ENCODE data around the gene NPHS1.
"Not testable (repeated sequence)": the region's sequence is repeated elsewhere in the genome, so short reads cannot be mapped to it uniquely, and the experiment has no call there.

Gene NPHS1

DNA sequence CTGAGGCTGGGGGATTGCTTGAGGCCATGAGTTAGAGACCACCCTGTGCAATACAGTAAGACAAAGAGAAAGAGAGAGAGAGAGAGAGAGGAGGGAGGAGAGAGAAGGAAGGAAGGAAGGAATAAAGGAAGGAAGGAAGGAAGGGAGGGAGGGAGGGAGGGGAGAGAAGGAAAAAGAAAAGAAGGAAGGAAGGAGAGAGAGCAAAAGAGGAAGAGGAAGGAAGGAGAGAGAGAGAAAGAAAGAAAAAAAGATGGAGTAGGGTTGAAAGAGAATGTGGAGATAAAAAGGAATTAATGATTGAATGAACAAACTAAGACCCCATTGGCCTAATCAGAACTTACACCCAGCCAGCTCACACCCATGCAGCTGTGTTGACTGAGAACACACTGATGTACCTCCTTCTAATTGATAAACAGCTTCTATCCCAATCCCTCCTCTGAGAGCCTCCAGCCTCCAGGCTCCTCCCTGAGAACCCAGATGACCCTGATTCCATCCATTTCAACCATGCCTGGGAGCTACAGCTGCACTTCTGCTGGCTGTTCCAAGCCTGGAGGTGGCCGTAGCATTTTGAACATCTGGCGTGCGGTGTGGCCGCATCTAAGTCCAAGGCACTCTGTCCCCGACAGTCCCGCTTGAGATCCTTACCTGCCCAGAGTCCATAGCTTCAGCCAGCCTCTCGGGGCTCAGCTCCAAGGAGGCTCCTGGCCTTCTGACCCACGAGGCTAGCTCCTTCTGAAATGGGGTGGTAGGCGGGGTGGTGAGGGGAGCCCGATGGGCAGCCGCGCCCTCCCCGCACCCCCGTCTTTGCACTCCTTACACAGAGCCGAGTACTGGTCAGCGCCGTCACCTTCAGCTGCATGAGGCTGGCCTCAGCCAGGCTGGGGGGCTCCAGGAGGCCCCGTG, 40.7 kb downstream of the NPHS1 start:
- DNase-seq, result no peak

DNA sequence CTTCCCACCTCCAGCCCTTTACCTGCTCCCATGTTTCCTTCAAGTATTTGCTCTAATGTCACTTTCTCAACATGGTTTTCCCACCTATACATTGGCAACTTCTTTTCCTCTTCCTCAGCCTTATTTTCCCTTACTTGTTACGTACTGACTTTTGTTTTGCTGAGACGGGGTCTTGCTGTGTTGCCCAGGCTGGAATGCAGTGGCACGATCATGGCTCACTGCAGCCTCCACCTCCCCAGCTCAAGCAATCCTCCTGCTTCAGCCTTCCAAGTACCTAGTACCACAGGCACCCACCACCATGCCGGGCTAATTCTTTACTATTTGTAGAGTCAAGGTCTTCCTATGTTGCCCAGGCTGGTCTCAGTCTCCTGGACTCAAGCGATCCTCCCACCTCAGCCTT, 44.7 kb downstream of the NPHS1 start:
- no peak for DNase-seq

DNA sequence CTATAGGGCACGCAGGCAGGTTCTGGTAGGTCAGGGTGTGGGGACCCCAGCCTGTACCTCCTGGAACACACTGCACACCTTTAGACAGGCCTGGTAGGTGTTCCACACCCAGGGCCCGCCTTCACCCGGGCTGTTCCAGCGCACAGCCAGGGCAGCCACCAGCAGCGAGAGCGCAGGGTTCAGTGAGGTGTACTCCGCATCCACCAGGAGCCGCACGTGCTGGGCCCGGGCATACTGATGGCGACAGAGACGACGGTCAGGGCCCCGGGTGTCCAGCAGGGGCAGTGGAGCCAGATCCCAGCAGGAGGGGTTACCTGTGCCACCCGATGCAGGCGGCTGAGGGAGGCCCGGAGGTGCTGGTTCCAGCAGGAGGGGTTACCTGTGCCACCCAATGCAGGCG, 45.7 kb downstream of the NPHS1 start:
- no peak for DNase-seq

DNA sequence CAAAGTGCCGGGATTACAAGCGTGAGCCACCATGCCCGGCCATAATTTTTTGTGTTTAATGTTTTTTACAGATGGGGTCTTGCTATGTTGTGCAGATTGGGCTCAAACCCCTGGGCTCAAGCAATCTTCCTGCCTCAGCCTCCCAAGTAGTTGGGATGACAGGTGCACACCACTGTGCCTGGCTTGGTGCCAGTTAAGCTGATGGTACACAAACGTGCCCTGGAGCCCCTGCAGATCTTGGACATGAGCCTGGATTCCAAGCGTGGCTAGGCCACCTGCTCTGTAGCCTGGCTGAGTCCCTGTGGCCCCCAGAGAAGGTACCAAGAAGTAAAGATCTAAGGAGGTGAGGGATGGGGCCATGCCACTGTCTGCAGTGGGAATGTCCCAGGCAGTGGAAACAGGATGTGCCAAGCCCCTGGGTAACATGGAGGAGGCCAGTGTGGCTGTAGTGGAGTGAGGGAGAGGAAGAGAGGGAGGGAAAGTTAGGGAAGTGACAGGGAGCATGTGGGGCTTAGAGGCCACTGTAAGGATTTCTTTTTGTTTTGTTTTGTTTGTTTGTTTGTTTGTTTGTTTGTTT, 46.7 kb downstream of the NPHS1 start:
- no peak for DNase-seq

DNA sequence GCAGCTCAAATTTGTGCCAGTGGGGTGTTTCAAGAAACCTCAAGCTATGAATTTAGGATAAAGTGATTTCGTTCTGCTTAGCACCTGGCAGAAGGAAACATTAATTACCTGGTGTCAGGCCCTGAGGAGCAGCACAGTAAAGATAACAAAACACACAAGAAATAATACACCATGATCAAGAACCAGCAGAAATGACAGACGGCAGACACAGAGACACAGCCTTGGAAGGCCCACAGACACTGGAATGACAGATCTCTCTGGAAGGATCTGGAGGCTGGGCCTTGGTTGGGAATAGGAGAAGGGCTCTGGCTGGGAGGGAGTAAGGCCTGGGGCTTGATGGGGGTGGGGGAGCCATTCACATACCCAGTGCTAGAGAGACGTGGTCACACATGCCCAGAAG, 50.5 kb downstream of the NPHS1 start:
- DNase-seq, result no peak

DNA sequence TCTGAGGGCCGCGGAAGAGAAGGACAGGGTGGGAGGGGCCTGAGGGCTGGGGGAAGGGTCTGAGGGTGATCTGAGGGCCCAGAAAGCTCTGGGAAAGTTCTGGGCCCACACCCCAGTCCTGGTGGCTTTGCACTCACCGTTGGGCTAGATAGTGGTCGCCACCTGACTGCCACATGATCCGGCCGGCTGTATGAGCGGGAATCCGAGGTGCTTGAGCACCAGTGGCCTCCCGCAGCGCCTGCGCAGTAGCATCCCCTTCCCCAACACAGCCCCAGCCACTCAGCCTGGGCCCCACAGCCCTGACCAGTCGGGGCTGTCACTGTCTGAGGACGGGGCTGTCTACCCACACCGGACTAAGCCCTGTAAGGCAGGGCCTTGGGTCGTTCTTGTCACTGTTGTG, 54.6 kb downstream of the NPHS1 start:
- DNase-seq, result no peak

DNA sequence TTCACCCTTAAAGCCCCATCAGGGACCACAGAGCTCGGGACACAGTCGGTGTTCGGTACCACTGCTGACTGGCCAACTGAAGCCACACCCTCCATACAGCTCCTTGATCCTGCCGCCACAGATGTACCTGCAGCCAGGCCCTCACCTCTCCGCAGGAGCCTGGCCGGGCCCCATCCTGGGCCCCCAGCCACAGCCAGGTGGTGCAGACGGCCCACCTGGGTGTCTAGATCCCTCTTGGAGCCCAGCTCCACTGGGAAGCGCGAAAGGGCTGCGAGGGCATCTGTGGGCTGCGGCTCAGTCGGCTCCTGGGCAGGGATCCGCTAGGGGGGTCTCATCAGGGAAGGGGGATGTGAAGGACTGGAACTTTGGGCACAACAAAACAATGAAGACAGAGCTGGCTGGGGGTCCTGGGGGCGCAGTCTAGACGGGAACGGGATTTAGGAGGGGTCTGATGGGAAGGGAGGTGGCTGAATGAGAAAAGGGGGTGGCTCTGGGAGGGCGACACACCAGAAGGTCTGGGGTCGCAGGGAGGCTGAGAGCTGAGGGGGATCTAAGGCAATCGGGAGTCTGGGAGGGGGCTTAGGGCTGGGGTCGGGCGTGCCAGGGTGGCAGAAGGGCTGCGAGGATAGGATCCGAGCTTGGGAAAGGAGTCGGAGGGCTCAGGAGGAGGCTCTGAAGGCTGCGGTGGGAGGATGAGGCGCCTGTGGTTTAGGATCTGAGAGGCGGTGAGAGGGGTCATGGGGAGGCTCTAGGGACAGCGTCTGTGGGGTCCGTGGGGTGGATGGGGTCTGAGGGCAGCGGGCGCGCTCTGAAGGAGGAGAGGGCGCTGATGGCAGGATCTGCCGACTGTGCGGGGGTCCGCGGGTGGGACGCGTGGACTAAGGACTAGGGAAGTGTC, 55.4 kb downstream of the NPHS1 start:
- no peak for DNase-seq

DNA sequence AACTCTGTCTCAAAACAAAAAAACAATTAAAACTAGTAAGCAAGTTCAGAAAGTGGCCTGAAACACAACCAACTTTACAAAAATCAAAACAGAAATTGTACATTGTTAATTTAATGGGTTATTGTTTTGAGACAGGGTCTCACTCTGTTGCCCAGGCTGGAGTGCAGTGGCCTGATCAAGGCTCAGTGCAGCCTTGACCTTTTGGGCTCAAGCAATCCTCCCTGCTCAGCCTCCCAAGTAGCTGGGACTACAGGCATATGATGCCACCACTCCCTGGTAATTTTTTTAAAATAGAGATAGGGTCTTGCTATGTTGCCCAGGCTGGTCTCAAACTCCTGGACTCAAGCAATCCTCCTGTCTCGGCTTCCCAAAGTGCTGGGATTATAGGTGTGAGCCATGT, 56.7 kb downstream of the NPHS1 start:
- not testable (repeated sequence) for DNase-seq

DNA sequence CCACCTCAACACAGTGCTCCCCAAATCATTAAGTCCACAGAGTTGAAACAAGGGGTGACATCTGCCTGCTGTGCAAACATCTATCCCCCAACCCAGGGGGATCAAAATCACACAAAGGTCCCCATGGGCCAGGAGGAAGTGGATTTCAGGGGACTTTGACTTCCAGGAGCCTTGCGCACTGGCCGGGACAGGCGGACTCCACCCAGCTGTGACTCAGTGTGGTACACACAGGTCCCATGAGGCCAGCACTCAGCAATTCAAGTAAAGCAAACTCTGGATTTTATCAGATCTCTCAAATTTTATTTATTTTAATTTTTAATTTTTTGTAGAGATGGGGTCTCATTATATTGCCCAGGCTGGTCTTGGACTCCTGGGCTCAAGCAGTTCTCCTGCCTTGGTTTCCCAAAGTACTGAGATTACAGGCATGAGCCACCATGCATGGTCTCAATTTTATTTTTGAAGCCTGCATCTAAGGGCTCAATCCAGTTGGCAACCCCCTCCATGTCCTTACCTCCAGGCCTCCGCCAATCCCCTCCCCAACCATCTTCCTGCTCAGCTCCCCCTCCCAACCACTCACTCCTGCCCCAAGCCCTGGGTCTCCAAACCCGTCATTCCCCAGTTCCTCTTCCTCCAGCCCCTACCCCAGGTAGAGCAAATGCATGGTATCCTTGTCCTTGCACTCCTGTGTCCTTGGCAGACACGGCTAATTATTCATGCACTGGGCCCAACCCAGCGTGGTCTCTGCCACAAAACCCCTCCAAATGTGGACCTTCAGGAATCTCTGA, 58.7 kb downstream of the NPHS1 start:
- no peak for DNase-seq

DNA sequence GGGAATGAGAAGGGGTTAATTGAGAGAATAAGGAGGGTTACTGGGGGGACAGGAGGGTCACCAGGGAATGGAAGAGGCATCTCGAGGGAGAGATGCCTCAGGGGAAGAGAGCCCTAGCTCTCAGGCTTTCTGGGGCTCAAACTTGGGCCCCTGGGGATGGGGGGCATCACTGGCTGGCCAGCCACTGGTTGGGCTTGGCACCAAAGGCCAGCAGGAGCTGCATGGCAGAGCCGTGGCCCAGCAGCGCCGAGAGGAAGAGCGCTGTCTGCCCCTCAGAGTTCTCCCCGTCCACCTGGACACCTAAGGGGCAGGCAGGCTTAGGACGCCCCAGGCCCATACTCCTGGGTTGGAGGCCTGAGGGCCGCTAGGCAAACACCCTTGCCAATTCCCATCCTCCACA, 59.4 kb downstream of the NPHS1 start:
- DNase-seq, result no peak

DNA sequence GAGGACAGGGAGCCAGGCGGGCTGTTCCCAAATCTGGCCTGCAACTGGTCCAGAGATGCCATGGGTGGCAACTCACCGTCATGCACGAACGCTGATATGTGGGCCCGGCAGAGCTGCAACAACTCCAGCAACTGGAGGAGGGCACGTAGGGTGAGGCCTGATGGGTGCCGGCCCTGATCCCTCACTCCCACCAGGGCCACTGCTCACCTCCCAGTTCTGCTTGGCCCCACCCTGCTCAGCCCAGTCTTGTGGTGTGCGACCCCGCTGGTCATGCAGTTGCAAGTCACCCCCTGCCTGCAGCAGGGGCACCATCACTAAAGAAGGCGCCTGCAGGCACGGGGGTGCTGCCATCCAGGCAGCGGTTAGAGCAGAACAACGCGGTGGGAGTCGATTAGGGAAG, 60.0 kb downstream of the NPHS1 start:
- no peak for DNase-seq

DNA sequence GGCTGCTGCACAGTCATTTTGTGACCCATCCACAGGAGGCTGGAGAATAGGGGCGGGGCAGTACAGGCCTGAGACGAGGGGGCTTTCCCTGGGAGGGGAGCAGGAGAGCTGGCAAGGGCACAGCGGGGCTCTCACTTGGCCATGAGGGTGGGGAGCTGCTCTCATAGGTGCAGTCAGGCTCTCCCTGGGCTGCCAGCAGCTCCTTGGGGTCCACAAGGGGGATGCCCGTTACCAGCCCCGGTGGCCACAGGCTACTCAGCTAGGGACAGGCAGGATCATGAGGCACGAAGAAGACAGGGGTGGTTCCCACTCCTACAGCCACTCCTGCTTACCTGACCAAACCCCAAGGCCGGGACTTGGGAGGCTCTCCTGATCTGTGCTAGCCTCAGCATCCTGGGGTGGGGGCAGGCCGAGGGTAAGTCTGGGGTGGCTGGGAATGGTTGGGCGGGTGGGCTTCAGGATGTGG, 60.5 kb downstream of the NPHS1 start:
- no peak for DNase-seq

DNA sequence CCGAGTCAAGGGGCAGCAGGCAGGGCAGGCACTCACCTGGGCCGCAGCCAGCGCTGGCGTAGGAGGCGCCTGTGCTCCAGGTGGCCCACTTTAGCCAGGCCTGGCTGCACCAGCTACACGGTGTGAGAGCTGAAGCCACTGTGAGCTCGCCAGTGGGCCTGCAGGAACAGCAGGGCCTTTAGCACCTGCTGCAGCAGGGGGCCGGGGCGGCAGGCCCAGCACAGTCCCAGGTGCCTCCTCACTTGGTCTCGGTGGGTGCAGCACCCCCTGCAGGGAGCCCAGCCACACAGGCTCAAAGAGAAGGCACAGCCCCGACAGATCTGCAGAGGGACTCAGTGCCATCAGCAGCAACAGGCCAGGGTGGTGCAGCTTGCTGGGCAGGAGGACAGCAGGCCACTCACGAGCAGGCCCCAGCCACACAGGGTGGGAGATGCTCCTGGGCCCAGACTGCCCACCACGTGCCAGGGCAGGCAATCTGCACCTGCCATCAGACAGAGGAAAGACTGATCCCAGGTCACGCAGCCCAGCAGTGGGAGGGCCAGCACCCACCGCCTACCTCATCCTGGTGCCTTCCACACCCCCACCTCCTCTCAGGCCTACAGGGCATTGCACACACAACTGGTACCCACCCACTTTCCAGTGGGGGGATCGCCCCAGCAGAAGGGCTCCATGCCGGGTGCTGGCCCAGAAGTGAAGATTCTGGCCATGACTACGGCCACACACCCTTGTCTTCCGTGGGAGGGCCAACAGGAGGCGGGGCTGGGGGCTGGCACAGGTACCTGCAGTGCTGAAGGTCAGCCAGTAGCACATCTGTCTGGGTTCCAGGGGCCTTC, 61.1 kb downstream of the NPHS1 start:
- DNase-seq, result no peak

DNA sequence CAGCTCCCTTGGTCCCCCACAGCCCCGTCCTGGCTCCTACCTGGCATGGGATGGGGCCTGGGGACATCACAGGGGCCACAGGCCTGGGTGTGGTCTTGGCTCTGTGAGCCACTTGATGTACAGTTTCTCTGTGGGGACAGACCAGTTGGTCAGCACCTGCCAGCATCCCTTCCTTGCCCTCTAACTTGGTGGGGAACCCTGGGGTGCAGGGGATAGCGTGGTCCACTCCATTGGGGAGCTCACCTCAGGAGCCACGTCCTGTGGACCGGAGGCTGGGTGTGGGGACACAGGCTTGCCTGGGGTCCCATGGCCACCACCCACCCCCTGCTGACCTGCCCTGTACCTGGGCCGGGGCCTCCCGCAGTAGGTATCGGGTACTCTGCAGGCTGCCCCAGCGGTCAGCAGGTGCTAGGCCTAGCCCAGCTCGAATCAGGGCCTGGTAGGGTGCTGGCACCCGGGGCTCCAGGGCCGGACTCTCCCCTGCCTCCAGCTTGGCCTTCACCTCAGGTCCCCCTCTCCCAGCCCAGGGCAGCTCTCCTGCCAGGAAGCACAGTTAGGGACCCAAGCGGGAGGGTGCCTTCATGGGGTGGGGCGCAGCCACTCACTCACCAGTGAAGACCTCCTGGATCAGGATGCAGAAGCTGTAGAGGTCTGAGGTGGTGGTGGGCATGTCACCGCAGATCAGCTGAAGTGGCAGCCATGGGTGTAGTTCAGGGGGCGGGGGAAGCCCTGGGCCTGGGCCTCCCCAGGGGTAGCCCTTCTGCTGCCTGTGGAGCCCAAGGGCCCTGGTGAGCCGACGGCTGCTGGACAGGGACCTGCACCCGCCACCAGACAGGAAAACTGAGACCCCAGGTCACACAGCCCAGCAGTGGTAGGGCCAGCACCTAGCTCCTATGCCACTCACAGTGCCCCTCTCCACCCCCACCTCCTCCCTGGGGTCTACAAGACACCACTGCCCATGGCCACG, 62.0 kb downstream of the NPHS1 start:
- DNase-seq, result no peak

DNA sequence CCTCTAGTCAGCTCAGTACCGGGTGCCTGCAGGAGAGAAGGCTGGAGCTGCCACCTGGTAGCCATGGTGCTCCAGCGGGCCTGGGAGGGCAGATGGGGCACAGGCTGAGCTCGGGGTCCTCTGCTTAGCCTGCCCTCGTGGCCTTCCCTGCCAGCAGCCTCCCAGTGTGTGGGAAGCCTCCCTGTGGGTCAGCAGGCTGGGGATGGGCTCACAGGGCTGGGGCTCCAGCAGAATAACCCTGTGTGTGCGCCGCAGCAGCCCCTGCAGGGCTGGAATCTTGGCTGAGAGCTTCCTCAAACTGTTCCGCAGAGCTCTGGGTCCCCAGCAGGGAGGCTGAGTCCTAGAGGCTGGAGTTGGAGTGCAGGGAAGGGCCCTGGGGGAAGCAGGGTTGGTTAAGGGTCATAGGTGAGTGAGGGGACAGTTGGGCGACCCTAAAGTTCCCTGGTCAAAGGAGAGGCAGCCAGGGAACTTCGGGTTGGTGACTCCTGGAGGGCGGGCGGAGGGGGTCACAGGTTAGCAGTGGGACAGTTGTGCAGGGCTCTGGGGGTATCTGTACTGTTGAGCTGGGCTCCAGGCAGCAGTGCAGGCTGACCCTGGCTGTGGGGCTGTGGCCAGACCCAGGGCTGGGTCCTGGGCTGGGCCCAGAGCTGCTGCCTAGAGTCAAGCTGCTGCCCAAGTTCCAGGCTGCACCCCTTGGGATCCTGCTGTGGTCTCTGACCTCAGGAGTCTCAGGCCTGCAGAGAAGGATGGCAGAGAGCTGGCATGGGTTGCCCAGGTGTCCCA, 62.9 kb downstream of the NPHS1 start:
- DNase-seq, result no peak

DNA sequence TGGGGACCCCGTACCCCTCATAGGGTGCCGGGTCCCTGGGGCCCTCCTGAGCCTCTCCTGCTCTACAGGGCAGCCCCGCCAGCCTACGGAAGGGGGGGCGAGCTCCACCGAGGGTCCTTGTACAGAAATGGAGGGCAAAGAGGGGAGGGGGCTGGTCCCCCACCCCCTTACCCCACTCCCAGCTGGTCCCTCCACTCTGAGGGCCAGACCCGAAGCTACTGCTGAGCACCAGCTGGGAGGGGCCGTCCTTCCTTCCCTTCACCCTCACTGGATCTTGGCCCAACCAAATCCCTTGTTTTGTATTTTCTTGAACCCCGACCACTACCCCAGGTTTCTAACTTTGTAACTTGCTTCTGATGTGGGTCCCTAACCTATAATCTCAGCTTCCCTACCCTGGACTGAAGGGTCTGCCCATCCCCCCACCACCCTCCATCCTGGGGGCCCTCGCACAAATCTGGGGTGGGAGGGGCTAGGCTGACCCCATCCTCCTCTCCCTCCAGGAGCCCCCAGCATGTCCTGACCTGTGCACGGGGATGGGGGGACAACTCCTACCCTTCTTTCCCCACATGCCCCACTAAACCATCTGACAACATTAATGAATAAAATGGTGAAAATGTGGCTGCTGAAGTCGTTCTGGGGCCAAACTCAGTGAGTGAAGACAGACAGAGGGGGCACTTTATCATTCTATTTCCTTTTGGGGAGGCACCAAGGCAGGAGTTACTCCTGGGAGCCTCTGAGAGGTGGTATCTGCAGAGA, 63.9 kb downstream of the NPHS1 start:
- DNase-seq, result no peak

DNA sequence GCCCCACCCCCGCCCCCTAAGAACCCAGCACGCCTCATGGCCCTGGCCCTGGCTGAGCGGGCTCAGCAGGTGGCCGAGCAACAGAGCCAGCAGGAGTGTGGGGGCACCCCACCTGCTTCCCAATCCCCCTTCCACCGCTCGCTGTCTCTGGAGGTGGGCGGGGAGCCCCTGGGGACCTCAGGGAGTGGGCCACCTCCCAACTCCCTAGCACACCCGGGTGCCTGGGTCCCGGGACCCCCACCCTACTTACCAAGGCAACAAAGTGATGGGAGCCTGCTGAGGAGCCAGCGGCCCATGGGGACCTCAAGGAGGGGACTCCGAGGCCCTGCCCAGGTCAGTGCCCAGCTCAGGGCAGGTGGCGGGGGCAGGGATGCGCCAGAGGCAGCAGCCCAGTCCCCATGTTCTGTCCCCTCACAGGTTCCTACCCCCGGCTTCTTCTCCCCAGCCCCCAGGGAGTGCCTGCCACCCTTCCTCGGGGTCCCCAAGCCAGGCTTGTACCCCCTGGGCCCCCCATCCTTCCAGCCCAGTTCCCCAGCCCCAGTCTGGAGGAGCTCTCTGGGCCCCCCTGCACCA, 65.0 kb downstream of the NPHS1 start:
- no peak for DNase-seq

Measured in NCI-H446 treated with DMSO at 0.1 percent for 48 hours (cell line).